ENCODE results near the gene OPTC.

OPTC gene

DNA sequence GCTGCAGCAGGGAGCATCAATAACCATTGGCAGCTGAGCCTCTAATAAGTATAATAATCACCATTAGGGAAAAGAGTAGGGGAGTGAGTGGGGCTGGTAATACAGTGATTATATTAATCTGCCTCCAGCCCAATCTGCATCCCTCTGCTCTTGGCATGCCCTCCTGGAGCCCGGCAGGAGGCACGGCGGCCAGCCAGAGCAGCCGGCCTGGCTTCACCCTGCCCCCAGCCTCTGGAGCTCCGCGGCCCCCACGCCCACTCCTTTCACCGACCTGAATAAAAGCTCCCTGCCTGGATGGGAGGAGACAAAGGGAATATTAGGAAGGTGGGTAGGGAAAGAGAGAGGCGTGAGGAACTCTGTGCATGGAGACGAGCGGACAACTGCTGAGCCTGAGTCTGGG is 28.3 kb downstream of the OPTC start:
- TF ChIP-seq GATA2 (IDR thresholded peaks at IDR 0.05; ENCODE audit: low read depth, low read length), result no peak
- no peak for TF ChIP-seq GATA3 (IDR thresholded peaks at IDR 0.05; ENCODE audit: low read depth, low read length)

DNA sequence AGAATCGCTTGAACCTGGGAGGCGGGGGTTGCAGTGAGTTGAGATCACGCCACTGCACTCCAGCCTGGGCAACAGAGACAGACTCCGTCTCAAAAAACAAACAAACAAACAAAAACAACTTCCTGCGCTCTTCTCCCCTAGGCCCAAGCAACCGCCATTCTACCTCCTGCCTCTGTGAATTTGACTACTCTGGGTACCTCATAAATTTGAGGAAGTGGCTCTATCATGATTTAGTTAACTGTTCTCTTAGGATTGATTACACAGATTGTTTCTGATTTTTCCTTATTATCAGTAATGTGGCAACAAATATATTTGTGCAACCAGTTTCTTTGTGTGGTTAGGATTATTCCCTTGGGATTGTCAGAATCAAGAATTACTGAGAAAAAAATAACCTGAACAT is 29.7 kb downstream of the OPTC start:
- no peak for TF ChIP-seq GATA2 (IDR thresholded peaks at IDR 0.05; ENCODE audit: low read depth, low read length)
- TF ChIP-seq GATA3 (IDR thresholded peaks at IDR 0.05; ENCODE audit: low read depth, low read length), result no peak

DNA sequence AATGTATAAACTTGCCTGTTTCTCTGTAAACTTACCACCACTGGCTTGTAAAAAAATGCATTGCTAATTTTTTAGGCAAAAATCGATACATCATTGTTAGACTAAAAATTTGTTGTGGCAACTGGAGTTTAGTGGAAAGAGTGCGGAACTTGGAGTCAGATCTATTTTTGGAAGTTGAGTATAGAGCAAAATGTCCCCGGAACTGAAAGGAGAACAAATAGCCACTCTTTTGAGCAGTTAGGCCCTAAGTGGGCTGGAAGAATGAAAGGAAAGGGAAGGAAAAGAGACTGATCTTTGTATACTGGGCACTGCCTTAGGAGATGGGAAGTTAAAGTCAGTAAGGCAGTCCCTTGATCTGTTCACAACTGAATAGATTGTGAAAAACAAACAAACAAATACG is 30.2 kb downstream of the OPTC start:
- TF ChIP-seq GATA3 (IDR thresholded peaks at IDR 0.05; ENCODE audit: low read depth, low read length) (no peak), GATA2 (IDR thresholded peaks at IDR 0.05; ENCODE audit: low read depth, low read length) (no peak)

DNA sequence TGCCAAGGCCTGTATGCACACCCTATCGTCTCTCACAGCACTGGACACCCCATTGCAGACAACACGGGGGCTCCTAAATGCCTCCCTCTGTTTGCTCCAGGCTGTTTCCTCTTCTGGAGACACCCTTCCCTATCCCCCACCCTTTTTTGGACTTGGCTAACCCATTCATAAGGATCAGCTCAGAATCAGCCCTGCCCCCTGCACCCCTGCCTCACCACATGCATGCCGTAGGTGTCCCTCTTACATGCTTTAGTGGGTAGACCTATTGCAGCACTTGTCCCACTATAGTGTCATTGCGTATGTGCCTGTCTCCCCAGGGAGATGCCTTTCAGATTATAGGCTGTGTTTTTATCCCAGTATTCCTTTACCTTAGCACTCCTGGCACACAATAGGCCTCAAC is 30.9 kb downstream of the OPTC start:
- no peak for TF ChIP-seq GATA3 (IDR thresholded peaks at IDR 0.05; ENCODE audit: low read depth, low read length)
- no peak for TF ChIP-seq GATA2 (IDR thresholded peaks at IDR 0.05; ENCODE audit: low read depth, low read length)

DNA sequence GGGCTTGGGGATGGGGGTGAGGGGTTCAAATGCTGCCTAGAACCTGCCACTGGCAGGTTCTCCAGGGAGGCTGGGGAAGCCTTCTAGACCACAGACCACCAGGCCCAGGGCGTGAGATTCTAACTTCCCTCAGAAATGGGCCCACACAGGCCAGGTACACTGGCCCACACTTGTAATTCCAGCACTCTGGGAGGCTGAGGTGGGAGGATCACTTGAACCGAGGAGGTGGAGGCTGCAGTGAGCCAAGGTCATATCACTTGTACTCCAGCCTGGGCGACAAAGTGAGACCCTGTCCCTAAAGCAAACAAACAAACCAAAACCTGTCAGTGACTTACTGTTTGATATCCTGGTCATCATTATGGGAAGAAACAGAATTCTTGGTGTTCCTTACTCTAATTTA is 31.7 kb downstream of the OPTC start:
- TF ChIP-seq GATA3 (IDR thresholded peaks at IDR 0.05; ENCODE audit: low read depth, low read length), result no peak
- no peak for TF ChIP-seq GATA2 (IDR thresholded peaks at IDR 0.05; ENCODE audit: low read depth, low read length)

DNA sequence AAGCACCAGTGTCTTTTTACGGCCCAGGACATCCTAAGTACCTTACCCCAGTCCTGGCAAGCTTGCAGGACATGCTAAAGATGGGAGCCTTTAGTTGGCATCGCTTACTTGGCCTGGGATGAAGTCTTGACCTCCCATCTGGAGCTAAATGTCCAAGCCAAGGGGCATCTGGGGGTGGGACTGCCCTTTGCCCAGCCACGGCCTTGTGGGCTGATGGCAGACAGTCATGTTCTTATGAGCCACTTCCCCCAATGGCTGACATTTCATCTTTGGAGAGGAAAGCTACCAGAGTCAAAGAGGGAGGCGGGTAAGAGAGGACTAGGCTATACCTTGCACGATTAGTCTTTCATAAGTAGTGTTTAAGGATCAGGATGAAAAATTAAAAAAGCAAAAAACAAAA is 32.2 kb downstream of the OPTC start:
- no peak for TF ChIP-seq GATA3 (IDR thresholded peaks at IDR 0.05; ENCODE audit: low read depth, low read length)
- TF ChIP-seq GATA2 (IDR thresholded peaks at IDR 0.05; ENCODE audit: low read depth, low read length), result no peak

DNA sequence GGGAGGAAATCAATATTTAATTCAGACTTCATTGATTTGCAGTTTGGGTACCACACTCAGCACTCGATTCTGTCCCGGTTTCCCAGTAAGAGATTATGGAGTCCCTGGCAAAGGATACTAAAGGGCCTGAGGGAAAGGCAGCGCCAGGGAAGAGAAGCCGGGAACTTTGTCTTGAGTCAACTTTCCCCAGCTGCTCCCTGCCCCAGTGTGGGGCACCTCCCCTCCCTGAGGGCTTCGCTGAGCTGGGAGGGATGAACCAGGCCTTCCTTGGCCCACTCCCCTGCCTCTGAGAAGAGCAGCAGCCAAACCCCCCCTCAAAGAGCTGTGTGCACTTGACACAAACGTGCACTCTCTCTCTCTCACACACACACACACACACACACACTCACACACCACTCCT is 32.6 kb downstream of the OPTC start:
- TF ChIP-seq GATA2 (IDR thresholded peaks at IDR 0.05; ENCODE audit: low read depth, low read length), result no peak
- TF ChIP-seq GATA3 (IDR thresholded peaks at IDR 0.05; ENCODE audit: low read depth, low read length), result no peak

DNA sequence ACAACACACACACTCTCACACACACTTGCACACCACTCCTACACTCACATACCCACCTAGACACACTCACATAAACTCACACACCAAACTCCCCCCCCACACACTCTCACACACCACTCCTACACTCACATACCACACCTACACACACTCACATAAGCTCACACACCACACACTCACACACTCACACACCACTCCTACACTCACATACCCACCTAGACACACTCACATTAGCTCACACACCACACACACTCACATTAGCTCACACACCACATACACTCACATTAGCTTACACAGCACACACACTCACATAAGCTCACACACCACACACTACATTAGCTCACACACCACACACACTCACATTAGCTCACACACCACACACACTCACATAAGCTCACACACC is 33.1 kb downstream of the OPTC start:
- no peak for TF ChIP-seq GATA2 (IDR thresholded peaks at IDR 0.05; ENCODE audit: low read depth, low read length)
- no peak for TF ChIP-seq GATA3 (IDR thresholded peaks at IDR 0.05; ENCODE audit: low read depth, low read length)

DNA sequence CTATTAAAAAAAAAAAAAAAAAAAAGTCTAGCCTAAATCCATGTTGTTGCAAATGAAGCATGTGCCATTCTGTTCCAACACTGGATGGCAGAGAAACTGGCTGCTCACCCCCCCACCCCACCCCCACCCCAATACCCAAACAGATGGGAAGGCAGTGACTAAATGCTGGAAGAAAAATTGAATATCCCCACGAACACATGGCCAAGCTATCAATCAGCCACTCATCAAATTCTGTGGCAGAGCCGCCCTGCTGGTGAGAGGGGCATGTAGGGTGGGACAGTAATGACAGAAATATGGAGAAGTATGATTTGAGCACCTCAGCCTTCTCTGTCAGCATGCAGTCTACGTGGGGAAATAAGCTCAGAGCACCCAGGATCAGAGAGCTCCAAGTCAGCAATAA is 34.1 kb downstream of the OPTC start:
- no peak for TF ChIP-seq GATA2 (IDR thresholded peaks at IDR 0.05; ENCODE audit: low read depth, low read length)
- TF ChIP-seq GATA3 (IDR thresholded peaks at IDR 0.05; ENCODE audit: low read depth, low read length), result no peak

DNA sequence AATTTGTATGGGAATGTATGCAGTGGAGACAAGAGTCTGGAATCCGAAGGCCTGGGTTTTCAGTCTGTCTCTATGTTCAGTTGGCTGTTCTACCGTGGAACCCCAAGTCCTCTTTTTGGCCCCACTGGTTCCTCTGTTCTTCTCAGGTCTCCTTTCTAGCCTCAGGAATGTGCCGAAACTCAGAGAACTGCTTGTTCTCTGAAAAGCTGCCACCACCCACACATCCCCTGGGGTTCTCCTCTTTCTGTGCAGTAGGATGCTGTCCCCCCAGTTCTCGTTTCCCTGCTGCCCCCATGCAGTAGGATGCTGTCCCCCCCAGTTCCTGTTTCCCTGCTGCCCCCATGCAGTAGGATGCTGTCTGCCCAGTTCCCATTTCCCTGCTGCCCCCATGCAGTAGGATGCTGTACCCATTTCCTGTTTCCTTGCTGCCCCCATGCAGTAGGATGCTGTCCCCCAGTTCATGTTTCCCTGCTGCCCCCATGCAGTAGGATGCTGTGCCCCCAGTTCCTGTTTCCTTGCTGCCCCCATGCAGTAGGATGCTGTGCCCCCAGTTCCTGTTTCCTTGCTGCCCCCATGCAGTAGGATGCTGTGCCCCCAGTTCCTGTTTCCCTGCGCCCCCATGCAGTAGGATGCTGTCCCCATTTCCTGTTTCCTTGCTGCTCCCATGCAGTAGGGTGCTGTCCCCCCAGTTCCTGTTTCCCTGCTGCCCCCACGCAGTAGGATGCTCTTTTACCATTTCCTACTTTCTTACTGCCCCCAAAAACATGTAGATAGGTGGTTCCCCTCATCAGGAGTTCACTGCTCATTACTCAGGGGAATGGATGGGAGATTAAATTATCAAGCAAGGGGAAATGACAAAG is 35.3 kb downstream of the OPTC start:
- TF ChIP-seq GATA3 (IDR thresholded peaks at IDR 0.05; ENCODE audit: low read depth, low read length) (no peak), GATA2 (IDR thresholded peaks at IDR 0.05; ENCODE audit: low read depth, low read length) (no peak)

DNA sequence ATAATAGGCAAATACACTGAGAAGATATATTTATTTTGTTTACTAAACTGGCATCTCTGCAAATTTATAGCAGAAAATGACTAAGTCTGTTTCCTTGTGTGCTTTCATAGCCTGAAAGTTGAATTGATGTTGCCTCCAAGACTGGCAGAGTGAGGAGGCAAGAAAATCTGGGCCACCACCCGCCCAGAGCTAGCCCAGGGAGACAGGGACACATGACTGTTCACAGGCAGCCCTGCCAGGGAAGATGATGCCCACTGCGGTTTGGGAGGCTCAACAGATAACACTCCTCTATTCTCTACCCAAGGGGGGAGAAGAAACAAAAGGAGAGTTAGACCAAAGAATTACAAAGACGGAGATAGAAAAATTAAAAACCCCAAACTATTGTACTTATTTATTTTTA is 37.1 kb downstream of the OPTC start:
- TF ChIP-seq GATA2 (IDR thresholded peaks at IDR 0.05; ENCODE audit: low read depth, low read length) (no peak), GATA3 (IDR thresholded peaks at IDR 0.05; ENCODE audit: low read depth, low read length) (no peak)

DNA sequence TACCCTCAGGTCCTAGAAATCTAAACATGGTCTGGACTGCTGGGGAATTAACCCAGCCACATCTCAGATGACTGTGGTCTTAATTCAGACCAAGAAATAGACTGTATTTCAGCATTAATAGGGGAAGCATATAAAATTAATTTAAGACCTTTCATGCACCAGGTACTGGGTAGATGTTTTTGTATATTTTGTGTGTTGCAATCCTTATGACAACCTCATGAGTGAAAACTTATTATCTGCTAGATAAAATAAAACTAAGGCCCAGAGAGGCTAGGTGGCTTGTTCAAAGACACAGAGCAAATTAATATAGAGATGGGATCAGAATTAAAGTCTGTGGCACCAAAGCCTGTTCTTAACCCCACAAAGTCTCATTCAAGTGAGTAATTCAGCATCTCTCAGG is 40.1 kb downstream of the OPTC start:
- no peak for TF ChIP-seq GATA2 (IDR thresholded peaks at IDR 0.05; ENCODE audit: low read depth, low read length)
- TF ChIP-seq GATA3 (IDR thresholded peaks at IDR 0.05; ENCODE audit: low read depth, low read length), result no peak

DNA sequence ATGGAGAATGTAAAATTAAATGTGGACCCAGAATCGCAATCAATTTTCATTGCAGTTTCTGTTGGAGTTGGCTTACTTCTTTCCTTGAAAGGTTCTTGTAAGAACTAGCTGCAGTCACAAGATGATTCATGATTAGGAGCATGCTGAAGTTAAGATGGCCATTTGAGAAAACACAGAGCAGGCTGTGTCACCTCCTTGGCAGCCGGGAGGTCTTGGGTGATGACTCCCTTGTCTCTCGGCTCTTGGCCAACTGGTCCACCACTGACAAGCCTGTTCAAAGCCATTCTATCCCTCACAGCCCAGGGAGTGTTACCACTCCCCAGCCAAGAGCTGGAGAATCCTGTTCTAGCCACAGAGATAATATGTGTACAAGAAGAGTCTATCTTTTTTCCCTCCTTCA is 40.6 kb downstream of the OPTC start:
- TF ChIP-seq GATA3 (IDR thresholded peaks at IDR 0.05; ENCODE audit: low read depth, low read length), result no peak
- TF ChIP-seq GATA2 (IDR thresholded peaks at IDR 0.05; ENCODE audit: low read depth, low read length), result no peak

DNA sequence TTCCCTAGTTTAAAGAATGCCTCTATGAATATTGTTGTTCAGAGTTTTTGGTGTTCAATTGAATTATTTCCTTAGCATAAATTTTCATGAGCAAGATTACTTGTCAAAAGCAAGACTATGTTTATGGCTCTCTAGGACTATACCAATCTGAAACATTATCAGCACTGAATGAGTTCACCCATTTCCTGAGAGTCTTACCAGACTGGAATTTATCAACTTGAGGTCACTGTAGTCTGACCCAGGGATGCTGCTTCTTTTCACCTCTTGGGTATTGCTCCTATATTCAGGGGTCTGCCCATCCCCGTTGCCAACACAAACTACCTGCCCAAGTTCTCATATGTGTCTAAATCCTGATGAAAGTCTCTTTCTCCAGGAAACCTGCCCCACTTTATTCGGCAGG is 42.6 kb downstream of the OPTC start:
- TF ChIP-seq GATA2 (IDR thresholded peaks at IDR 0.05; ENCODE audit: low read depth, low read length) (no peak), GATA3 (IDR thresholded peaks at IDR 0.05; ENCODE audit: low read depth, low read length) (no peak)

DNA sequence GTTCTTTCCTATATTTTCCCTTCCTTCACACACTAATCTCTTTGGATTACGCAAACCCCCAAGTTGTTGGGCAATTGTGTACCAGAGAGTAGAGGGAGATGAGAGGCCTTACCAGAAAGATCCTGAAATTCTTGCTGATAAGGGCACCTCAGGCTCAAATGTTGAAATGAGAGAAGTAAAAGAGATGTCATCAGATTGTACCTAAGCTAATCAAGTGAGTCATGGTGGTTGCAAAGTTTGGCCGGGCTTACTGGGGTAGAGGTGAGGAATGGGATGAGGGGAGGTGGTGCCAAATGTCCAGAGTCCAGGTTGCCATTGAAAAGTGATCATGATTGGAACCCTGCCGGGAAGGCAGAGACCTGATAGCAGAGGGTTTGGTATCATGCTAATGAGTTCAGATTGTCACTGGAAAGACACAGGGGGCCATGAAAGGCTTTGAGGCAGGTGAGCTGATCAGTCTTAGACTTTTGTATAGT is 43.1 kb downstream of the OPTC start:
- no peak for TF ChIP-seq GATA3 (IDR thresholded peaks at IDR 0.05; ENCODE audit: low read depth, low read length)
- no peak for TF ChIP-seq GATA2 (IDR thresholded peaks at IDR 0.05; ENCODE audit: low read depth, low read length)
